CD4-positive, CD25-positive, alpha-beta regulatory T cell (primary cell): ENCODE results near the gene ZNF212. TPM values are rescaled to one million over a fixed set of nuclear protein-coding genes. Genes with fewer than 3 reads are reported as not detected.

ENCODE experiments used
- ATAC-seq, 2 donors: fragments of 150-1000 bp; cut with Tn5 transposase; one replicate each; pipeline ENCODE4 v1.10.0; 2021; ENCODE audit warnings: low read depth in 2 of 2, moderate number of reproducible peaks in 2 of 2, moderate library complexity in 1 of 2
- DNase-seq, 3 donors: peaks; one replicate each; pipeline versions ENCODE4 v3.0.0 to v3.0.0-alpha.2; 2012 to 2022; ENCODE audit warnings: mixed read lengths in 1 of 3
- H3K27ac ChIP-seq: one replicate; pipeline ENCODE4 v1.7.0; 2013; ENCODE audit warnings: mild to moderate bottlenecking, low read length; ENCODE audit not compliant: insufficient read depth, poor library complexity, severe bottlenecking
- H3K27me3 ChIP-seq: one replicate; pipeline ENCODE4 v1.7.0; 2013; ENCODE audit warnings: low read length; ENCODE audit not compliant: control insufficient read depth, insufficient read depth
- H3K36me3 ChIP-seq: one replicate; pipeline ENCODE4 v1.7.0; 2013; ENCODE audit warnings: mild to moderate bottlenecking, low read length, moderate library complexity; ENCODE audit not compliant: control insufficient read depth, insufficient read depth
- H3K4me1 ChIP-seq: 2 replicates; pipeline ENCODE4 v1.7.0; 2013; ENCODE audit warnings: mild to moderate bottlenecking, low read length; ENCODE audit not compliant: insufficient read depth, control insufficient read depth, poor library complexity, severe bottlenecking
- H3K4me3 ChIP-seq: one replicate; pipeline ENCODE4 v1.7.0; 2013; ENCODE audit warnings: low read depth, mild to moderate bottlenecking, low read length, moderate library complexity
- H3K9me3 ChIP-seq, 2 experiments: 1 replicate in 1 of 2; 2 replicates in 1 of 2; pipeline ENCODE4 v1.7.0; 2013; ENCODE audit warnings: low read length in 2 of 2, mild to moderate bottlenecking in 1 of 2, moderate library complexity in 1 of 2; ENCODE audit not compliant: control insufficient read depth in 2 of 2
- H3K27ac Mint-ChIP-seq, 3 donors: one replicate each; pipeline ENCODE4 v1.8.0; 2020 to 2022; ENCODE audit warnings: mild to moderate bottlenecking in 3 of 3, mixed read lengths in 3 of 3, moderate library complexity in 2 of 3
- H3K27me3 Mint-ChIP-seq: one replicate; pipeline ENCODE4 v1.8.0; 2022; ENCODE audit warnings: mild to moderate bottlenecking, mixed read lengths
- H3K36me3 Mint-ChIP-seq: one replicate; pipeline ENCODE4 v1.8.0; 2020; ENCODE audit warnings: mixed read lengths
- H3K4me1 Mint-ChIP-seq, 4 donors: one replicate each; pipeline ENCODE4 v1.8.0; 2020 to 2022; ENCODE audit warnings: mixed read lengths in 4 of 4, mild to moderate bottlenecking in 1 of 4
- H3K4me3 Mint-ChIP-seq, 4 donors: one replicate each; pipeline ENCODE4 v1.8.0; 2020 to 2022; ENCODE audit warnings: mild to moderate bottlenecking in 4 of 4, mixed read lengths in 4 of 4, moderate library complexity in 3 of 4
- H3K9me3 Mint-ChIP-seq, 7 donors: one replicate each; pipeline ENCODE4 v1.8.0; 2020 to 2022; ENCODE audit warnings: mixed read lengths in 7 of 7, mild to moderate bottlenecking in 3 of 7, moderate library complexity in 2 of 7
- polyA plus RNA-seq, 4 donors: library from polyadenylated mRNA; unstranded; fragments of 300-500 nt; fragmentation: Illumina TruSeq; gene quantifications; one replicate each; pipeline ENCODE4 v1.2.3, GENCODE V29; 2021
- total RNA-seq: library from RNA; stranded (reverse); gene quantifications from one replicate; pipeline ENCODE4 v1.2.3, GENCODE V29; 2022

The ZNF212 gene
- total and polyA plus RNA-seq, 5 donors from 2014 or later: 3.3 to 14.2 (median 7.6) TPM

DNA sequence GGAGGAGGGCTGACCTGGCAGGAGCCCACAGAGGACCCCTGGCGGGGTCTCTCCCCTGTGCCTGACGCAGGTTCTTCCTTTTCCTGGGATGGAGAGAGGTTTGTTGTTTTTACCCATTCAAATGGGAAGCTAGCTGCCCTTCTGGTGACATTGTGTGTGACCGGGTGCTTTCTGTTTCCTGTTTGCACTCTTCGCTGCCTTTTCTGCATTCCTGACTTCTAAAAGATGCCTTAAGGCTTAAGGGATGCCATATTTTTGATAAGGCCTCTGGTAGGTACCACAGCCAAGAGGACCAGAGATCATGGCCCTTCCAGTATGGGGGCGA lies 42.8 kb downstream of the ZNF212 start:
- H3K4me1 Mint-ChIP-seq: peaks cover 8 to 47% (median 28%) of the 10 kb centered on the region in 4 donors
- H3K4me3 Mint-ChIP-seq: peak overlapping the region in 3 of 4 donors; percentile 22 to 74 (median 47)
- Histone ChIP-seq H3K4me1 (peaks cover 34% of the 10 kb centered on the region), H3K36me3 (peaks cover 23% of the 10 kb centered on the region), H3K4me3 (no peak overlapping the region), H3K27ac (no peak overlapping the region), H3K27me3 (no peaks in the 10 kb centered on the region), H3K9me3 (no peaks in the 10 kb centered on the region)
- no peaks in the 10 kb centered on the region for H3K9me3 Mint-ChIP-seq
- H3K27ac Mint-ChIP-seq: peak overlapping the region; percentile 70 to 92 (median 79)
- no peaks in the 10 kb centered on the region for H3K27me3 Mint-ChIP-seq
- no peak for ATAC-seq
- peaks cover 27% of the 10 kb centered on the region for H3K36me3 Mint-ChIP-seq
- no peak for DNase-seq

DNA sequence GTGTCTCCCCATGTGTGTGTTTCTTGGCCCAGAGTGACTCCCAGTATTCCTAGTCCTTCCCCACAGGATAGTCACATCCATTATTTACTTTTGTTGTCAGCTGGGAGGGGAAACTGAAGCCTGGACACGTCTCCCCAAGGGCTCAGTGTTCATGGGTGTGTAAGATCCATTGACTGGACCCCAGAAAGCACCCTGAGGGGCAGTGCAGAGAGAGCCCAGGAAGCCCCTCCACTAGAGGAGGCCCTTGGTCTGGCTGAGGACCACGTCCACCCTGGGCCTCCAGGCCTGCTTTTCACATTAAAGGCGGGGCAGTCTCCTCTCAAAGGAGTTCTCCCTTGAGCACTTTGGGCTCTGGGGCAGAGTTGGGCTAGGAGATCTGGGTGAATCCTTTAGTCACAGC lies 43.9 kb downstream of the ZNF212 start:
- H3K4me1 Mint-ChIP-seq: peaks cover 8 to 55% (median 32%) of the 10 kb centered on the region in 4 donors
- Histone ChIP-seq H3K4me1 (peaks cover 34% of the 10 kb centered on the region), H3K36me3 (peaks cover 13% of the 10 kb centered on the region), H3K9me3 (no peaks in the 10 kb centered on the region), H3K27me3 (no peaks in the 10 kb centered on the region), H3K27ac (peak overlapping the region; percentile 78), H3K4me3 (no peak overlapping the region)
- no peak for DNase-seq
- H3K27me3 Mint-ChIP-seq: no peaks in the 10 kb centered on the region
- no peak overlapping the region for H3K4me3 Mint-ChIP-seq
- peak overlapping the region in 2 of 3 donors; percentile 90 to 92 for H3K27ac Mint-ChIP-seq
- no peaks in the 10 kb centered on the region for H3K9me3 Mint-ChIP-seq
- no peak for ATAC-seq
- H3K36me3 Mint-ChIP-seq: peaks cover 26% of the 10 kb centered on the region

DNA sequence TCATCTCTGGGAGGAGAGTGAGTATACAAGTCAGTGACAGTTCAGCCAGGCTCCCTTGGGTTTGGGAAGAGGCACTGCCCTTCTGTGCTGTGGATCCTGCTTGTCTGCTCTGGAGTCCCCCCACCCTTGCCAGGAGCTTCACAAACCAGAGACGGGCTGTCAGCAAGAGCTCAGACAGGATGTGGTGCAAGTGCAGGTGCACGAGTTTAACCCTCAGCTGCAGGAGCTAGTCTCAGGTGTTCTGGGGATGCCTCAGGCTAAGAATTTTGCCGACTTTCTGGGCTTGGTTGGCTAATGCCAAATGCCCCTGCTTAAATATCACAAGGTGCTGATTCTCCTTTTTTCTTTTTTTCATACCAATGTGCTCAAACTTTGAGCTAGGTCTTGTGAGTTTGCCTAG lies 44.9 kb downstream of the ZNF212 start:
- H3K36me3 Mint-ChIP-seq: peaks cover 19% of the 10 kb centered on the region
- peak overlapping the region; percentile 89 to 94 (median 90) for H3K4me3 Mint-ChIP-seq
- no peaks in the 10 kb centered on the region for H3K9me3 Mint-ChIP-seq
- peak overlapping the region; percentile 90 to 94 (median 92) for H3K27ac Mint-ChIP-seq
- DNase-seq: peak; percentile 36 to 85 (median 79)
- Histone ChIP-seq H3K27ac (peak overlapping the region; percentile 78), H3K4me3 (peak overlapping the region; percentile 62), H3K4me1 (peaks cover 34% of the 10 kb centered on the region), H3K36me3 (peaks cover 4% of the 10 kb centered on the region), H3K27me3 (no peaks in the 10 kb centered on the region), H3K9me3 (no peaks in the 10 kb centered on the region)
- H3K4me1 Mint-ChIP-seq: peaks cover 8 to 55% (median 33%) of the 10 kb centered on the region in 4 donors
- ATAC-seq: peak; percentile 50 to 56
- no peaks in the 10 kb centered on the region for H3K27me3 Mint-ChIP-seq

DNA sequence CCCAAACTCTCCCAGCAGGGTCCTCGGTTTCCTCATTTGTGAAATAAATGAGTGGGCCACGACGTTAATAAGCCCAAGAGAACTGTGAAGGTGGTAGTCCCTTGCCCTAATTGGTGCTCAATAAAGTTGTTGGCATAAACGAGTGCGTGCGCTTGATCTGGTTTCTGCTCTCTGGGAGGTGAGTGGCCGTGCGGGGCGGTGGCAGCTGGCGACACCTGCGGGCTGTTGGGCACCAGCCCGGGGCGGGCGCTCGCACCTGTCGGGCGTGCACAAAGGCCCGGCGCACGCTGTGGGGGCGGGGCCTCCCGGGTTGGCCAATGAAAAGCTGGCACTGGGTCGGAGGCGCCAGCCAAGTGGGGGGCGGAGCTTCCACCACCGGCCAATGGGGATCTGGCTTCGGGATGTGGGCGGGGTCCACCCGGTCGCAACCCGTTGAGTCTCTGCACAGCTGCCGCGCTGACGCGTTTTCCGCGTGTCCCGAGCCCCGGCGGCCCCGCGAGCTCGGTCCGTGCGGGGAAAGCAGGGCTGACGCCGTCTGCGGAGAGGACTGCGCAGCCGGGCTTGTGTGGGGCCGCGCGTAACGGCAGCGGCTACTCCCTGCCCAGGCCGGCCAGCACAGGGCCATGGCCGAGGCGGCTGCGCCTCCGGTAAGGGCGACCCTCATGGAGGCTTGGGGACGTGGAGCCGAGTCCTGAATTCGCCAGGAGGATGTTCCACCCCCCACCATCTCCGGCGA lies 45.6 kb downstream of the ZNF212 start:
- Histone ChIP-seq H3K36me3 (peaks cover 7% of the 10 kb centered on the region), H3K27ac (peak overlapping the region; percentile 78), H3K4me3 (peak overlapping the region; percentile 73), H3K4me1 (peaks cover 34% of the 10 kb centered on the region), H3K27me3 (no peaks in the 10 kb centered on the region), H3K9me3 (no peaks in the 10 kb centered on the region)
- Mint-ChIP-seq H3K36me3 (peaks cover 15% of the 10 kb centered on the region), H3K27me3 (no peaks in the 10 kb centered on the region), H3K4me1 (peaks cover 8 to 55% (median 33%) of the 10 kb centered on the region in 4 donors), H3K4me3 (peak overlapping the region; percentile 89 to 94 (median 90)), H3K9me3 (no peaks in the 10 kb centered on the region), H3K27ac (peak overlapping the region in 2 of 3 donors; percentile 92)
- peak; percentile 97 to 98 (median 98) for DNase-seq
- ATAC-seq: peak; percentile 94 to 95

DNA sequence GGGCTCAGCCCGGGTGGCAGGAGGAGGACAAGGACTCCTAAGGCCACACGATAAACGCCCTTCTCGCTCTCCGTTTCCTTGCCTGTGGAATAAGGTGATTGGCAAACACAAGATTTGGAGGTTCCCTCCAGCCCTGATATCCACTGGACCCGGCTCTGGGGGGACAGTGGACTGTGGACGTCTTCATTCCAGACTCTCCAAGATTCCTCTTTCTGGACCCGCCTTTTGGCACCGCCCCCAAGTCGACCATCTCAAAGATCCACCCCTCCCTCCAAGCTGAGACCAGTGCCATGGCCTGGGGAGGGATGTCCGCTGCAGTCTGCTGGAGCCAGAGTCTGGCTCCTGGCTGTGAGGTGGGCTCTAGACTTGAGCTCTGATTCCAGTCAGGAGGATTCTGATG lies 46.2 kb downstream of the ZNF212 start:
- Mint-ChIP-seq H3K36me3 (peaks cover 15% of the 10 kb centered on the region), H3K4me1 (peaks cover 8 to 57% (median 33%) of the 10 kb centered on the region in 4 donors), H3K27ac (peak overlapping the region; percentile 89 to 92 (median 92)), H3K4me3 (peak overlapping the region; percentile 89 to 94 (median 90)), H3K9me3 (no peaks in the 10 kb centered on the region), H3K27me3 (no peaks in the 10 kb centered on the region)
- Histone ChIP-seq H3K9me3 (no peaks in the 10 kb centered on the region), H3K27me3 (no peaks in the 10 kb centered on the region), H3K4me1 (peaks cover 34% of the 10 kb centered on the region), H3K27ac (peak overlapping the region; percentile 68), H3K4me3 (peak overlapping the region; percentile 73), H3K36me3 (peaks cover 5% of the 10 kb centered on the region)
- DNase-seq (no peak), ATAC-seq (no peak)

GRCh38 chr7:149286811-149287400 lies 47.5 kb downstream of the ZNF212 start:
- peaks cover 8 to 60% (median 33%) of the 10 kb centered on the region in 4 donors for H3K4me1 Mint-ChIP-seq
- no peaks in the 10 kb centered on the region for H3K27me3 Mint-ChIP-seq
- H3K4me1 ChIP-seq: peaks cover 34% of the 10 kb centered on the region
- peaks cover 15% of the 10 kb centered on the region for H3K36me3 Mint-ChIP-seq
- peaks cover 3% of the 10 kb centered on the region for H3K36me3 ChIP-seq
- no peaks in the 10 kb centered on the region for H3K9me3 ChIP-seq
- ATAC-seq (no peak), DNase-seq (peak in 1 of 3 donors; percentile 81)
- no peaks in the 10 kb centered on the region for H3K9me3 Mint-ChIP-seq
- H3K27me3 ChIP-seq: no peaks in the 10 kb centered on the region
- peak overlapping the region in 3 of 4 donors; percentile 82 to 91 (median 89) for H3K4me3 Mint-ChIP-seq
- no peak overlapping the region for H3K4me3 ChIP-seq
- H3K27ac Mint-ChIP-seq: peak overlapping the region in 2 of 3 donors; percentile 61 to 86
- H3K27ac ChIP-seq: no peak overlapping the region

DNA sequence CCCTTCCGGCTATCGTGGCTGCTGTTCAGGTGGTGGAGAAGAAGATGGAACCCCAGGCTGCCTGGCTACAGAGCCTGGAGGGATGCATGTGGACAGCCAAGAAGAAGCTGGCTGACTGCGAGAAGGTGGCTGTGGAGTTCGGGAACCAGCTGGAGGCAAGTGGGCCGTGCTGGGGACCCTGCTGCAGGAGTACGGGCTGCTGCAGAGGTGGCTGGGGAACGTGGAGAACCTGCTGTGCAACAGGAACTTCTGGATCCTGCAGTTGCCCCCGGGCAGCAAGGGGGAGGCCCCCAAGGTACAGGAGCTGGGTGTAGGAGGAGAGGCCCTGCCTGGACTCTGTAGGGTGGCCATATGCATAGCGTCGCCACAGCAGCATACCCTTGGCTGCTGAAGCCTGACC lies 48.2 kb downstream of the ZNF212 start:
- peaks cover 8 to 56% (median 31%) of the 10 kb centered on the region in 4 donors for H3K4me1 Mint-ChIP-seq
- H3K4me1 ChIP-seq: peaks cover 34% of the 10 kb centered on the region
- peak overlapping the region in 2 of 3 donors; percentile 51 to 61 for H3K27ac Mint-ChIP-seq
- no peaks in the 10 kb centered on the region for H3K27me3 Mint-ChIP-seq
- H3K36me3 ChIP-seq: peaks cover 6% of the 10 kb centered on the region
- peak overlapping the region in 2 of 4 donors; percentile 61 to 82 for H3K4me3 Mint-ChIP-seq
- DNase-seq (no peak), ATAC-seq (no peak)
- H3K4me3 ChIP-seq: no peak overlapping the region
- H3K9me3 ChIP-seq: no peaks in the 10 kb centered on the region
- no peaks in the 10 kb centered on the region for H3K27me3 ChIP-seq
- H3K36me3 Mint-ChIP-seq: peaks cover 14% of the 10 kb centered on the region
- no peak overlapping the region for H3K27ac ChIP-seq
- no peaks in the 10 kb centered on the region for H3K9me3 Mint-ChIP-seq
